Suppressor macrophage (primary cell): ENCODE data around the gene ST8SIA3.

Experiments
- DNase-seq, 4 experiments: peaks; one replicate each; pipeline ENCODE4 v3.0.0-alpha.2; 2020 to 2022
- total RNA-seq, 17 experiments: gene quantifications; one replicate each; lab custom pipeline; 2026; ENCODE audit warnings: mixed read lengths in 6 of 17, inconsistent platforms in 3 of 17; lab: John Stamatoyannopoulos, UW

The ST8SIA3 gene, protein sequence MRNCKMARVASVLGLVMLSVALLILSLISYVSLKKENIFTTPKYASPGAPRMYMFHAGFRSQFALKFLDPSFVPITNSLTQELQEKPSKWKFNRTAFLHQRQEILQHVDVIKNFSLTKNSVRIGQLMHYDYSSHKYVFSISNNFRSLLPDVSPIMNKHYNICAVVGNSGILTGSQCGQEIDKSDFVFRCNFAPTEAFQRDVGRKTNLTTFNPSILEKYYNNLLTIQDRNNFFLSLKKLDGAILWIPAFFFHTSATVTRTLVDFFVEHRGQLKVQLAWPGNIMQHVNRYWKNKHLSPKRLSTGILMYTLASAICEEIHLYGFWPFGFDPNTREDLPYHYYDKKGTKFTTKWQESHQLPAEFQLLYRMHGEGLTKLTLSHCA
- 0 to 4.1 (median 0) reads per million in 17 experiments for total RNA-seq

DNA sequence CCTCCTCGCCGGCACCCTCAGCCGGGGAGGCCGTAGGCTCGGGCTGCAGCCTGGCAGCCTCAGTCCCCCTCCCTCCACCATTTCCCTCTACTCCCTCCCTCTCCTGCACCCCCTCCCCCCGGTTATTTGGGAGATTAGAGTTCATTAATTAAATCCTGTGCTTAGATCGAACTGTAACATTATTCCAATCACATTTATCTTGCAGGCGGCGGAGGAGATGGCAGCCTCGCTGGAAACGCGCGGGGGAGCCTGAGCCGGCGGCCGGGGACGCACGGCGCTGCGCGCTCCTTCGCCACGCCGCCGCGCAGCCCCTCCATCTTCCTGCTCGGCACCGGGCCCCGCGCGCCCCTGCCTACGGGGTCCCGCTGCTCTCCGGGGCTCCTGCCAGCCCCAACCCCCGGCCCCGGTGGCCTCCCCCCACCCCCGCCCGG lies at the start of gene ST8SIA3:
TSS of gene ST8SIA3 (plus strand) at position 287 of the 431 bp plus-strand sequence. CDS start 290 bp downstream, outside the sequence.
- DNase-seq: no peak

DNA sequence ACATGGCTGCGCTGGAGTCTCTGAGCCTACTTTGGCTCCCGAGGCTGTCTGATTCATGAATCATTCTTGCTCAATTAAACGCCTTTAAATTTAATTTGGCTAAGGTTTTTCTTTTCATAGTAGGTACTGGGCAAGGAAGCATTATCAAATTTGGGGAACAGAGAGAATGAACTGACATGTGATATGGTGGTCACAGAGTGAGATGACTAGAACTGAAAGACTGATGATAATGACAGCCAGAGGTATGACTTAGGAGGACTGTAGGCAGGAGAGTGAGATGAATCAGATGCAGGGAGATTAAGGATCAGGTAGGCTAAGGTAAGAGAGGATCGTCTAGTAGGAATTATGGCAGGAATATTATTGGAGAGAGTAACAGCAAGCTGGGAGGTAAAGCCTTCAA lies 40.9 kb upstream of the ST8SIA3 start:
- DNase-seq: no peak

DNA sequence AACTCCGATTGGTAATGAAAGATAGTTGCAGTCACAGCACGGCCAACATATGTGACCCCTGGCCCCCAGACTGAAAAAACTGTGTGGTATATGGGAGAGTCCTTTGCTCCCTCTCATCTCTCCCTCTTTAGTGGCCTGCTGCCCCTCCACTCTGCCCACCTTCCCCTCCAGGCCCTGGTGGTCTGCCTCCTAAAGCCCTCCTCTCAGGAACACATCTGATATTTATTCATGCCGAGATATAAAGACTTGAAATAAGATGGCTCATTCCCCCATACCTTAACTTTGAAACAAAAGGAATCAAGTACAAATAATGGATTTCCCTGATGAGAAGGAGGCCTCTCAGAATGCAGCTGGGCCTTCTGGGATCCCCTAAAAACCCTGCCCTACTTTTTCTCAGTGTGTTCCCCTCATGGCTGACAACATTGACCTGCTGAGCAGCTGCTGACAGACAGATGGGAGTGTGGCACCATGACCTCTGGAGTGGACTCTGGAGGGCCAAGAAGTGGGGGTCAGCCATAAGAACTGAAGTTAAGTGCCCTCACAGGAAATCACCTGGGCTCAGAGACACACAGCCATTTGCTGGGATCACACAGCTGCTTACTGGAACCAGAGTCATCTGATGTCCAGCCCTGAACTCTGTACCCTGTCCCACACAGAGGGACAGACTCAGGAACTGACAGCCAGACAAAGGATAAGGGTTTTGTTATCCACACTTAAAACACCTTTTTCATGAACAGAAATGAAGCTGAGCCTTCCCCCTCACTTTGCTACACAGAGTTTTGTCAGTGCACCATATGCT lies 39.8 kb upstream of the ST8SIA3 start:
- DNase-seq: no peak

DNA sequence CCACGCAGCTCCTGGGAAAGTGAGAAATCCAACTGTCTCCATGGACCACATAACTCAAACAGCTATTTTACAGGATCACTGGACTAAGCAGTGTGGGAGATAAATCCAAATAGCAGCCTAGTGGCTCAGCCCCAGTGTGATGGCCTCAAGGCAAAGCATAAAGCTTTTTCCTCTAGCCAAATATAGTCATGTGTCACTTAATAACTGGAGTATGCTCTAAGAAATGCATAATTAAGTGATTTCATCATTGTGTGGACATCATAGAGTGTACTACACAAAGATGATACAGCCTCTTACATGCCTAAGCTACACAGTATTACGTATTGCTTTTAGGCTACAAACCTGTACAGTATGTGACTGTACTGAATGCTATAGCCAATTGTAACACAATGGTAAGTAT lies 31.8 kb upstream of the ST8SIA3 start:
- DNase-seq: no peak

DNA sequence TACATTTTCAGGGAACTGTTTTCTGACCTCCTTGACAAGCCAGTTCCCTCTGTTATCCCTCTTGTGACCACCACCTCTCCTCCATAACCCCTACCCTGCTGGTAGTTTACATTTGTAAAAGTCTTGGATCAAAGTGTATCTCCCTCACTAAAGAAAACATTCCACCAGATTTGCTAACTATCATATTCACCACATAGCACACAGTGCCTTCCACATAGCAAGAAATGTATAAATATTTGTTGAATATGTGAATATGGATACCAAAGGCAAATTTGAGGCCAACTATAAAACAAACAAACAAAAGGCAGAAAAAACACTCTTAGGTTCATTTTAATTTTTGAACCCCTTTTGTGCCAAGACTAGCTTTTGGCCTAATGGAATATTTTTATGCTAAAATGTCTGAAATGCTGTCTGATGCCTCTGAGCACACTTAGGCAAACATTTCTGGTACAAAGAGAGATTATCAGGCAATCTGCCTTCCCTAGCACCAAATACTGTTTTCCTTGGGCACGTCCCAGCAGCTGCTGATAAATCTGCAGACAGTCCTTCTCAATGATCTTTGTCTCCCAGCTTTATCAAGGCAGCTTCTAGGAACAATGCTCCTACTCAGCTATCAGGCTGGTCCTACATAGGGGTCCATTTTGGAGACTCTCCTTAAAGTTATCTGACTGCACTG lies 26.7 kb upstream of the ST8SIA3 start:
- DNase-seq: no peak

DNA sequence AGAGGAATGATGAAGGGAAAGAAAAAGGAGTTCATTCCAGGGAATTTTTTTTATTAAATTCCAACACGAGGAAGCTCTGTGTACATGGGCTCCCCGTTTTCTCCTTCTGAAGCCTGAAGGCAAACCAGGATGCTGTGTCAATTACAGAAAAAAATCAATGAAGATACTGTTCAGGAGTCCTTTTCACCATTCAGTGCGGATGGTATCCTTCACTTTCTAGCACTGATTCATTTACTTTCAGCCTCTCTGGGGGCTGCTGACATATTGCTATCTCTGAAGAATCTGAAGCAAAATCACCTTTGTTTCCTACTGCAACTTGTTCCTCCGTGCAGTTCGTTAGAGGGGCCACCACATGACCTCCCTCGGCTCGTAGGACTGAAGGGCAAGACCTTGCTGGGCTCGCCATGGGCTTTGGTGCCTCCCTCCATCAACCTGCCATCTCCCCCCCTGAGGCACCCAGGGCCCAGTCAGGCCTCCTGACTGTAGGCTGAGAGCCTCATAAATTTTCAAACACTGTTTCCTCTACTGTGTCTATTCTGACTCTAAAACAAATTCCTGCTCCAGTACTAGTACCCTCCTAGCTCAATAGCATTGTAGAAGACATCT lies 25.5 kb upstream of the ST8SIA3 start:
- no peak for DNase-seq

DNA sequence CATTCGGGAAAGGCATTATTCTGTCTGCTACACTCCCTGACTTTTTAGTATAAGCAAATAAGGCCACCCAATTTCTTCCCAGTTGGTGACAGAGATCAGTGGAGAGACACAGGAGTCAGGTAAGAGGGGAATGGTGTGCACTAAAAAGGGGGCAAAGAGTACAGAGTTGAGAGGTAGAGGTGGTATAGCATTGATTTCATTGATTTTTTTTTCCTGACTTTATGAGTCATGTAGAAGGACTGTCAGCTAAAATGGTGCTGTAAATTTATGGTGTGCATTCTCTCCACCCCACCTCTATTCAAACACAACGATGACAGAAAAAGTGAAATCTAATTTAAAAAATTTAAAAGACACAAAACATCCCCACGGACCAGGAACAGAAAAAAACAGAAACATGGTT lies 23.7 kb upstream of the ST8SIA3 start:
- DNase-seq: no peak

DNA sequence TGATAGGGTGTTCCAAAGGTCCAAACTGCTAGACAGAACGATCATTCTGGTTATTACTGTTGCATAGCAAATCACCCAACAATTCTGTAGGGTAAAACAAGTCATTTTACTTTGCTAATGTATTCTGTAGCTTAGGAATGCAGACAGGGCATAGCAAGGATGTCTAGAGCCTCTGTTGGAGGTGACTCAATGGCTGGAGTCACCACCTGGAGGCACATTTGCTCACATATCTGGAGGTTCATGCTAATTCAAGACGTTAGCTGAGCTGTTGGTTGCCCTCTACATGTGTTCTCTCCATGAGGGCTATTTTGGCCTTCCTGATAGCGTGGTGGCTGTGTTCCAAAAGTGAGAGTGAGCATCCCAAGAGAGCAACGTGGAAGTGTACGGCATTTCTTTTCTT lies 22.5 kb upstream of the ST8SIA3 start:
- DNase-seq: no peak

DNA sequence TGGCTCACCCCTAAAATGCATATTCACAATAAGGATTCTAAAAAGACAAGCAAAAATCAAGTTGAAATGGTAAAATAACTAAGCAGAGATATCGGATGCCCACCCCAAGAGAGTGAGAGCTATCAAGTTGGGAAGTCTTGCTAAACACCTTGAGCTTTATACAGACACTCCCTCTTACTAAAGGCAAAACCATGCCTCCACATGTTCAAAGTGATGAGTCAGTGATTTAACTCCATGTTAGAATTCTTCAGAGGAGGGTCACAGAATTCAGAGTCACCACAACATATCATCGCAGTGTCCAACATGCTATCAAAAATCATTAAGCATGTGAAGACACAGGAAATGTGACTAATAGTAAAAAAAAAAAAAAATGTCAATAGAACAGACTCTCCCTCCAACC lies 20.6 kb upstream of the ST8SIA3 start:
- no peak for DNase-seq

DNA sequence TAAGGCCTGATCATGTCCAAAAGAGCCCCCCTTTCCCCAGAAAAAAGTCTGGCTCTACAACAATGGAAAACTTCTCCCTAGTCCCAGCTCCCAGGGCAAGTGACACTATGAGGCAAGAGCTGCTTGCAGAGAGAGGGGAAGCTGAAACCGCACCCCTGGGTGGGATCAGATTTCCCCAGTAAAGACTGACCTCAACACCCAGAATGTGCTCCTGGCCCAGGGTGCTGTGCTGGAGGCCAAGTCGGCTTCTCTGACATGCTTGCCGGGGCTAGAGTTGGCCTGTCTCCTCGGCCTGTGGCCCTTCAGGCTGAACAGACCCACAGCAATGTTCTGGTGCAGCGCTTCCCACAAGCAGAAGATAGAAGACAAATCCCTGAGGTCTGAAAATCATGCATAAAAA lies 18.4 kb upstream of the ST8SIA3 start:
- DNase-seq: peak in 1 of 4 experiments; percentile 3

DNA sequence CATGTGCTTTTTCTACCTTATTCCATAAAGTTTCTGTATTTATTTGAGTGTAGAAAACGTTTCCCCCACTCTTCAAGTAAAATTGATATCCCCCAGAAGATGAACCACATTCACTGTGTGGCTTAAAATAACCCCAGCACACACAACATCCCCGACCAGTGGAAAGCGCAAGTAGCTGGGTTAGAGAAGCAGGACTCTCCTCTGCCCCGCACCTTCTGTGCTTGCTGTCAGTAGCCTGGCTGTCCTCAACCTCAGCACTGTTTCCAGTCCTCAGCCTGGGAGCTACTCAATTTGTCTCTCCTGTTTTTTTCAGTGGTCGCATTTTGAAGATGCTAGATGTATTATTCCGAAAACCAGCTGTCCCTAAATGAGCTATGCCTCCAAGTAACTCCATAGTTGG lies 18.0 kb upstream of the ST8SIA3 start:
- DNase-seq: no peak

DNA sequence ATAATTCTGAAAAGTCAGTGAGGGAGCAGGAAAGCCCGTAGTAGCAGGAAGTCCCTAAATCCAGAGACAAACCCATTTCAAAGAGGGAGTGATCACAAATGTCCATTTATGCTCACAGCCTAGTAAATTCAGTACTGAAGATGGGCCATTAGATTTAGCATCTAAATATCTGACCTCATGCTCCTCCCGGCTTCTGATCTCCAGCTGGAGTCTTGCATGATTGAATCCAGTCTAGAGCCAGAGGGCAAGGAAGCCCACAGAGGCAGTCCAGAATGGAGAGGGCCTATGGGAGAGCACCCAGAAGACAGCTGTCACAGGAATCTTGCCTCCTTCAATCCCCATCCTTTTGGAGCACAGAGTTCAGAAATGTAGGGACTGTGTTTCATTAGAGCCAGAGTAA lies 16.0 kb upstream of the ST8SIA3 start:
- DNase-seq: no peak

DNA sequence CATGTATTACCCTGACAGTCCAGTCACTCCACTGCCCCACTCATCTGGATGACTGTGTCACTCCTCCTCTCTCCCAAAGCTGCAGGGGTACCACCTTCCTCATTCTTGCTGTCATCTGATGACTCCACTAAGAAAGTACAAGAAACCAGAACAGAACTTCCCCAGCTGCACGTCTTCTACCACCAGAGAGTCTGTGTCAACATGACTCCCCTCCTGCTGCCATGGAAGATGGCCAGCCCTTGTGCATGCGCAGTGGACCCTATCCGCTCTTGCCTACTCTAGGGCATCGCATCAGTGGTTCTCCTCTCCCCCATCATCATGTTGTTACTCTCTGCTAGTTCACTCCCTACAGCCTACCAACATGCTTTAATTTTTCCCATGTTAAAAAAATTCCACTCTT lies 14.5 kb upstream of the ST8SIA3 start:
- no peak for DNase-seq

DNA sequence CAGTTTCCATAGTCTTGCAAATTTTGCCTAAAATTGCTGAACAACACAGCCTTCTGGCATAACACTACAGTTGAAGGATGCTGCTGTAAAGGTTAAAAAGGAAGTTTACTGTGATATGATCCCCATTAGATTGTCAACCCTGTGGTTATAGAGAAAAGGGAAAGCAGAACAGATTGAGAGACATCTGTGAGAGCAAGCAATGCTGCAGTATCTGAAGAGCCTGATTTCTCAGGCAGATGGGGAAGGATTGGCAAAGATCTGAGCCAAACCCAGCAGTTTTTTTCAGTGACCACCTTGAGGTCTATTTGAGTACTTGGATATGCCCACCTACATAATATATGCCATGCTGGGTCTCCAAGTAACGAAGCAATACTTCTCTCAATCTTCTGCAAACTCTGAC lies 8.5 kb upstream of the ST8SIA3 start:
- no peak for DNase-seq

DNA sequence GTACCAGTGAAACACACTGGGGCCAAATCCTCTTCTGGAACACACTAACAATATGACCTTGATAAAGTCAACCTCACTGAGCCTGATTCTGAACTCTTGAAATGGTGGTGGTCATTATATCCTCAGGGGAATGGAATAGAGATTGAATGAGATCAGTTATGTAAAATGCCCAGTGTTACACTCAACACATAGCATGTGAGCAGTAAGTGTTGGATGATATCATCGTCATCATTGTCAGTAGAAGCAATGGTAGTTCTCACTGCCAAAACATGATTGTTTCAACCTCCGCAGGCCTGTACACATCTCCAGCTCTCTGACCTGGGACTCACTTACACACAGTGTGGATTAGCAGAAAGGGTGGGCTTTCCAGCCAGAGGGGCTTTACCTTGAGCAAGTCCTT lies 5.5 kb upstream of the ST8SIA3 start:
- no peak for DNase-seq

DNA sequence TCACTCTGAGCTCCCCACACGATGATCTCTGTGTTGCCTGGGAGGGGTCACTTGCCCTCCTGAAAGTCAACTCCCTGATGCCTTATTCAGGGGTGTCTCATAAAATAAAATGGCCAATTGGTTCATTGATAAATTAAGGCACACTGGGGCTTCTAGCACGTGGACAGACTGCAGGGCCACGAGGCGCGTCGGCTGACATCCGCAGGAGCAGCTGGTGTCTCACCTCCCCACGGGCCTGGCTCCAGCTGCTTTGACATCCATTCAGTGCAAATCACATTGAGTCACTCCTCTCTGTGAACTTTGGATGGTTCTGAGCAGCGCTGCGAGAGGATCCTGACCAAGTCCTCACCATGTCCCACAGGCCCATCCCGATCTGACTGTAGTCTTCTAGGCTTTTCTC lies 4.6 kb upstream of the ST8SIA3 start:
- no peak for DNase-seq

DNA sequence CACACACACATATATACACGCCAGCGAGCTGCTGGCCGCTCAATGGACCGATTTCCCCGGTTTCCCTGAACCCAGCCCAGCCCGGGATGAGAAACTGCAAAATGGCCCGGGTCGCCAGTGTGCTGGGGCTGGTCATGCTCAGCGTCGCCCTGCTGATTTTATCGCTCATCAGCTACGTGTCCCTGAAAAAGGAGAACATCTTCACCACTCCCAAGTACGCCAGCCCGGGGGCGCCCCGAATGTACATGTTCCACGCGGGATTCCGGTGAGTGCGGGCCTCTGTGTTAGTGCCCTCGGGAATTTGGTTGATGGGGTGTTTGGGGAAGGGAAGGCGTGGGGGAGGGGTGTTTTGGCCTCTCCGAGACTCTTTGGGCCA lies 392 bp downstream of the ST8SIA3 start:
- no peak for DNase-seq

DNA sequence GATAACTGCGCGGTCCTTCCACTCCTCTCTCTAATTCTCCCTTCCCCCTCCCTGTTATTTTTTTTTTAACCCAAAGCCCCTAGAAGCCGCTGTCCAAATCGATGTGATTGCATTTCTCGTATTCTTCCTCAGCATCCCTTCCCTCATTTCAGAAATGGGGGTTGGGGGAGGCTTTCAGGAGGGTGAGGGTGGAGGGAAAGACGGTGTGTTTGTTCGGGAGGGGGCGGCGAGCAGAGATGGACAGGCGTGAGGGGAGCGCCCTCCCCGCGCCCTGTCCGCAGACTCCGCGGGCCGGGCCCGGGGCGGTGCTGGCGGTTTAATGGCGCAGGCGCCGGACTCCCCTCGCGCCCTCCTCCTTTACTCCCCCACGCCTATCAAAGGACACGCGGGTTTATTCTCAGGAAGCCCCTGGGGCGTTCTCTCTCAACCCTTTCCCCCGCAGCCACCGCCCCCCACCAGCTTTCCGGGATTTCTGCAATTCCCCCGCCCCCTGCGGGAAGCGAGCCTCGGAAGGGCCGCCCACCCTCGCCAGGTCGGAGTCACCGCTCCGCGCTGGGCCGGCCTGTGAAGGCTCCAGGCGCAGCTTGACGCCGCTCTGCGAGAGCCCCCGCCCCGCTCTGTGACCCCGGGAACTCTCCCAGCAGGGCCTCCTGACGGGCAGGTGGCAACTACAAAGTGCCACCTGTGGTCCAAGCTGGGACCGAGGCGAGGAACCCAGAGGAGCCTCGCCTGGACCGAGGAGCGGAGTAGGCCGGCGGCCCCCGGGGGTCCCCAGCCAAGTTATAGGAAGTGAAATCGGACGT lies 981 bp downstream of the ST8SIA3 start:
- no peak for DNase-seq

DNA sequence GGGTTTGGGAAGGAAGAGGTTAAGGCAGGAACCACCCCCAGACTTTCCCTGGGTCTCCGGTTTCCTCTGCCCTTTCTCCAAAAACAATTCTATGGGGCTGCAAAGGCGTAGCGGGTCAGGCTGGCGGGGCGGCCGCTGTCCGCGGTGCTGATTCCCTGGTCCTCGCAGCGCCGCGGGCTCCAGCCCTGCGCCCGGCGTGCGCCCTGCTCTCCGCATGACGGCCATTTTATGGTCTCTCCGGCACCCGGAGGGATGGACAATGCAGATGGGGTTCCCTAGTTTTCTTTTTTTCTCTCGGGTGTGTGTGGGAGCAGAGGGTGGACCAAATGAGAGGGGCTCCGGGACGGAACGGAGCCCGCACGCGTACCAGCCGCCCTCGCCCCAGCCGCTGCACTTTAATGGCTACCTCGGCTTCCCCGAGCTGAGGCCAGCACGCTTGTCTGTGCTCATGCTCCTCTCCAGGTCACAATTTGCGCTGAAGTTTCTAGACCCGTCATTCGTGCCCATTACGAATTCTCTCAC lies 1.6 kb downstream of the ST8SIA3 start:
- DNase-seq: peak; percentile 37 to 74 (median 53)

DNA sequence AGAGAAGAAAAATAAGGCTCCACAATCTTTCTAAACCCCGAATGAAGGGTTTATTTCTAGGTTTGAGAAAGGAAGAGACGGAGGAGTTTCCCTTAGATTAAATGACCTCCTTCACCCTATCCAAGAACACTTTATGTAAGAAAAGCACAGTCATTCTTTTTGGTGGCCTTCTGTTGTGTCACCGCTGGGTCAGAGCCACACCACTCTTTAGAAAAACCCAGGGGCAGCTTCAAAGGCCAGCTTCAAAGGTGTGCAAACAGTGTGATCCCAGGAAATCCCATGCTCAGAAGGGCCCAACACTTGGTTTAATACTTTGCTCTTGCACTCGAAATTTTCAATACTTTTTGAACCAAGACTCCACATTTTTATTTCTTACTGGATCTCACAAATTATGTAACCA lies 7.1 kb downstream of the ST8SIA3 start:
- no peak for DNase-seq

DNA sequence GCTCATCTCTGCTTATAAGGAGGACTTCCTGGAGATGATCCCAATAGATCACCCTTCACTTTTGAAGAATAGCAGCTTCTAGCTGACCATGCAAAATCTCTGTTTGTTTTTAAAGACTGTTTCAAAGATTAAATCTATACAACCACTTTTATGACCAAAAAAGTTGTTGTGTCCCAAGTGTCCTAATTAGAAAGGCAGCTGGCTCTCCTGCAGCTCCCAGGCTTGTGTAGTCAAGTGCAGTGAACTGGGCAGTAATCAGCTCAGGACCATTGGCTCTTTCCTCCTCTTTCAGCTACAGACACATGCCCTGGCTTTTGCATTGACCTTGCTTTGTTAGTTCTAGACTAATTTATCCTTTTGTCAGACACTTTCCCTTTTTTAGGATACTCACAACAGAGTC lies 10.4 kb downstream of the ST8SIA3 start:
- DNase-seq: no peak

DNA sequence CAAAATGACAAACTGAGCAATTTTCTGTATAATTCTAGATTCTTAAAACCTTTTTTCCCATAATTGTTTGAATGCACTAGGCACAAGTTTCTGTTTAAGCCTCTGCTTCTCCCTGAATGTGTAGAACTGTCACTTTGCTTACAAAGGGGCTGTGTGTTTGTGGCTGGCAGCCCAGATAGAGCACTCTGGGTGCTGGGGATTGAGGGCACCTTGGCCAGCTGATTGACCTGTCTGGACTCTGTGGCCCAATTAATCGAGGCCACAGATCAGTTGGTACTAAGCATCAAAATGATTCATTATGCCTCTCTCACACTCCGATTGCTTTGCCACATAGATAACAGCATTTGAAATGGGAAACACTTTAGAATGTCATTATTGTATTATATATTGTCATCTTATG lies 12.1 kb downstream of the ST8SIA3 start:
- DNase-seq: no peak
